ENCODE results near the gene MYBPC1.
"Not testable (repeated sequence)": the region's sequence is repeated elsewhere in the genome, so short reads cannot be mapped to it uniquely, and the experiment has no call there.

Gene MYBPC1

DNA sequence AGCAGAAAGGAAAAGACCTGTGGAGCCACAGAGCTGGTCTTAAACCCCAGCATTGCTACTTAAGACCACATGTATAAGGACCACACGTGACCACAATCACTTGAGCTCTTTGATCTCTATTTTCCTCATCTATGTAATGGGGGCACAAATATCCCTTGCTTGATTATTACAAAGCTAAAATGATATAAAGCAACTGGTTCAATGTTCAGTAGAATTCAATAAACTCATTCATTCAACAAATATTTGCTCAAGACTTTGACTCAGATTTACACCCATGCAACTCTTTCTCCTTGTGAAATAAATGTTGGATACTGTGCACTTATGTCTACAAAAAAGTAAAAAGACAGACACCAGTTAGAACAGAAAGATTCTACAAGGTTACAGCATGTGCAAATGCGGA, 80.8 kb downstream of the MYBPC1 start:
- H3K4me3 ChIP-seq (ENCODE audit: control insufficient read depth, low read depth, low read length), result no peak overlapping the region
- no peak for DNase-seq (ENCODE audit: low read depth)
- TF ChIP-seq, protein P1, sequence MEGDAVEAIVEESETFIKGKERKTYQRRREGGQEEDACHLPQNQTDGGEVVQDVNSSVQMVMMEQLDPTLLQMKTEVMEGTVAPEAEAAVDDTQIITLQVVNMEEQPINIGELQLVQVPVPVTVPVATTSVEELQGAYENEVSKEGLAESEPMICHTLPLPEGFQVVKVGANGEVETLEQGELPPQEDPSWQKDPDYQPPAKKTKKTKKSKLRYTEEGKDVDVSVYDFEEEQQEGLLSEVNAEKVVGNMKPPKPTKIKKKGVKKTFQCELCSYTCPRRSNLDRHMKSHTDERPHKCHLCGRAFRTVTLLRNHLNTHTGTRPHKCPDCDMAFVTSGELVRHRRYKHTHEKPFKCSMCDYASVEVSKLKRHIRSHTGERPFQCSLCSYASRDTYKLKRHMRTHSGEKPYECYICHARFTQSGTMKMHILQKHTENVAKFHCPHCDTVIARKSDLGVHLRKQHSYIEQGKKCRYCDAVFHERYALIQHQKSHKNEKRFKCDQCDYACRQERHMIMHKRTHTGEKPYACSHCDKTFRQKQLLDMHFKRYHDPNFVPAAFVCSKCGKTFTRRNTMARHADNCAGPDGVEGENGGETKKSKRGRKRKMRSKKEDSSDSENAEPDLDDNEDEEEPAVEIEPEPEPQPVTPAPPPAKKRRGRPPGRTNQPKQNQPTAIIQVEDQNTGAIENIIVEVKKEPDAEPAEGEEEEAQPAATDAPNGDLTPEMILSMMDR (IDR thresholded peaks at IDR 0.05; ENCODE audit: control insufficient read depth, insufficient read depth, low read depth, low read length, missing control alignments), result no peak

- DNase-seq (ENCODE audit: low read depth); H3K4me3 ChIP-seq (ENCODE audit: control insufficient read depth, low read depth, low read length): not testable (repeated sequence)
These were observed 81.7 kb downstream of the MYBPC1 start for GRCh38 chr12:101676497-101676896.

DNA sequence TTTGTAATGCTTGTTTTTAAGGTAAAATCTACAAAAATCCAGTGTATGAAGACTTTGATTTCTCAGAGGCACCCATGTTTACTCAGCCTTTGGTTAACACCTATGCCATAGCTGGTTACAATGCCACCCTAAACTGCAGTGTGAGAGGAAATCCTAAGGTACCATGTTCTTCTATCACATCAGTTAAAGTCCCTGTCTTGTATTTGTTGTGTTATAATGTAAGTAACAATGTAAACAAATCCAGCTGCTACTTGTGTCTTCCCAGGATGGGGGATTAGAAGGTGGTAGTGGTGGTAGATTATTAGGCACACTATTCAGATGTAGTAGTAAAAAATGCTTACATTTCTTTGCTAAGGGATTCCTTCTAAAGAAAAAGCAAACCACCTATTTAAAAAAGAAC, 83.3 kb downstream of the MYBPC1 start:
- no peak overlapping the region for H3K4me3 ChIP-seq (ENCODE audit: control insufficient read depth, low read depth, low read length)
- no peak for DNase-seq (ENCODE audit: low read depth)
- TF ChIP-seq, protein P1 (IDR thresholded peaks at IDR 0.05; ENCODE audit: control insufficient read depth, insufficient read depth, low read depth, low read length, missing control alignments), result no peak

DNA sequence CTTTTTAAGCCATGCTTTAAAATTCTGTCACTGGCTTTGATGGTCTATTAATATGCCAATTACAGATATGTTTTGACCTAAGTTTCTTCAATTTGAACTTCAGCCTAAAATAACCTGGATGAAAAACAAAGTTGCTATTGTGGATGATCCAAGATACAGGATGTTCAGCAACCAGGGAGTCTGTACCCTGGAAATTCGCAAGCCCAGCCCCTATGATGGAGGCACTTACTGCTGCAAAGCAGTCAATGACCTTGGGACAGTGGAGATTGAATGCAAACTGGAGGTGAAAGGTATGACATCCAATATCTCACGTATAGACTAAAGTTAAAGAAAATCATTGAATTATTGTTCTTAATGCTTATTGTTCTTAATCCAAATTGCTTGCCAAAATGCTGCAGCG, 85.5 kb downstream of the MYBPC1 start:
- TF ChIP-seq, protein P1 (IDR thresholded peaks at IDR 0.05; ENCODE audit: control insufficient read depth, insufficient read depth, low read depth, low read length, missing control alignments), result no peak
- no peak overlapping the region for H3K4me3 ChIP-seq (ENCODE audit: control insufficient read depth, low read depth, low read length)
- DNase-seq (ENCODE audit: low read depth), result no peak

GRCh38 chr12:101680647-101681046, 85.9 kb downstream of the MYBPC1 start:
- no peak for DNase-seq (ENCODE audit: low read depth)
- TF ChIP-seq, protein P1 (IDR thresholded peaks at IDR 0.05; ENCODE audit: control insufficient read depth, insufficient read depth, low read depth, low read length, missing control alignments), result no peak
- no peak overlapping the region for H3K4me3 ChIP-seq (ENCODE audit: control insufficient read depth, low read depth, low read length)

GRCh38 chr12:101681627-101682026, 86.9 kb downstream of the MYBPC1 start:
- not testable (repeated sequence) for DNase-seq (ENCODE audit: low read depth); H3K4me3 ChIP-seq (ENCODE audit: control insufficient read depth, low read depth, low read length)

GRCh38 chr12:101685092-101685491, 90.3 kb downstream of the MYBPC1 start:
- DNase-seq (ENCODE audit: low read depth), result no peak
- TF ChIP-seq, protein P1 (IDR thresholded peaks at IDR 0.05; ENCODE audit: control insufficient read depth, insufficient read depth, low read depth, low read length, missing control alignments), result no peak

DNA sequence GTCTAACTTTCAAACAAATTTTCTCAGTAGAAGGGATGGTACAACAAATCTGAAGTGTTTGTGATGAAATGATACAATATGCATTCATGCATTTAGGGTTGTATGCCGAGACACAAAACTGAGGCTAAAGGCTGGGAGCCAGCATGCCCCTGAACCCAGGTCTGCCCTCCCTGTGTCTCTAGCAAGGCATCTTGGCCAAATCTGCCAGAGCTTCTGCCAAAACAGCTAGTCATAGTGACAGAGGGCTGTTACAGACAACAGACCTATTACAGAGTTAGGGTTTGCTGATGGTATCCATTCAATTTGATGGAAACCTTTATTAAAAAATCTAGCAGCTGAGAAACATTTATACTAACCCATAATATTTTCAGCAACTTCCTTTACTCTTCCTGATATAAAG, 91.4 kb downstream of the MYBPC1 start:
- no peak overlapping the region for H3K4me3 ChIP-seq (ENCODE audit: control insufficient read depth, low read depth, low read length)
- TF ChIP-seq, protein P1 (IDR thresholded peaks at IDR 0.05; ENCODE audit: control insufficient read depth, insufficient read depth, low read depth, low read length, missing control alignments), result no peak
- DNase-seq (ENCODE audit: low read depth), result no peak

More at GRCh38 chr12:101685092-101685491, 90.3 kb downstream of the MYBPC1 start:
- no peak overlapping the region for H3K4me3 ChIP-seq (ENCODE audit: control insufficient read depth, low read depth, low read length)
